Vagina (tissue), 2 donors: ENCODE data around the gene TOR1AIP2.

Source experiments
- CTCF ChIP-seq, 3 experiments: fragments of 450-650 bp in 2 of 3; fragments of 200-600 bp in 1 of 3; sonication (generic) in 1 of 3; IDR thresholded peaks; one replicate each; pipeline ENCODE4 v1.5.1; 2017 to 2019; ENCODE audit warnings: antibody characterized with exemption in 3 of 3, mild to moderate bottlenecking in 2 of 3, moderate library complexity in 2 of 3
- POLR2AphosphoS5 ChIP-seq, 2 donors: sonication (generic); formaldehyde crosslinking; IDR thresholded peaks; one replicate each; pipeline ENCODE4 v1.9.0; 2017; ENCODE audit warnings: antibody characterized with exemption in 2 of 2, mild to moderate bottlenecking in 2 of 2, low read depth in 1 of 2; ENCODE audit not compliant: insufficient read depth in 1 of 2

GRCh38 chr1:179860652-179861051, 17.0 kb downstream of the TOR1AIP2 start:
- no peak for TF ChIP-seq POLR2AphosphoS5 (IDR thresholded peaks at IDR 0.05; ENCODE audit: insufficient read depth in 1 of 2, low read depth in 1 of 2)
- no peak for TF ChIP-seq CTCF (IDR thresholded peaks at IDR 0.05)
